Nephron (organoid): Measurements from ENCODE around the gene KCND3.

Source experiments
- H3K27ac Mint-ChIP-seq, 3 experiments: 2 replicates each; pipeline ENCODE4 v1.8.0; 2020; ENCODE audit warnings: mixed read lengths in 3 of 3, mild to moderate bottlenecking in 2 of 3, moderate library complexity in 1 of 3
- H3K27me3 Mint-ChIP-seq: 2 replicates; pipeline ENCODE4 v1.8.0; 2021; ENCODE audit warnings: low read depth, mild to moderate bottlenecking, moderate library complexity, mixed read lengths
- H3K36me3 Mint-ChIP-seq: 2 replicates; pipeline ENCODE4 v1.8.0; 2020; ENCODE audit warnings: low read depth, mixed read lengths
- H3K4me1 Mint-ChIP-seq: 2 replicates; pipeline ENCODE4 v1.8.0; 2020; ENCODE audit warnings: mixed read lengths
- H3K4me3 Mint-ChIP-seq, 3 experiments: 2 replicates each; pipeline ENCODE4 v1.8.0; 2020; ENCODE audit warnings: mild to moderate bottlenecking in 3 of 3, mixed read lengths in 3 of 3, moderate library complexity in 2 of 3
- H3K9me3 Mint-ChIP-seq: 2 replicates; pipeline ENCODE4 v1.8.0; 2020; ENCODE audit warnings: mixed read lengths
- TF ChIP-seq, protein P1 (sequence below), 3 experiments: fragments of 200-600 bp; sonication (generic); IDR thresholded peaks; one replicate each; pipeline ENCODE4 v1.5.0; 2021; ENCODE audit warnings: antibody characterized with exemption in 3 of 3; ENCODE audit not compliant: unreplicated experiment in 3 of 3

Gene KCND3

DNA sequence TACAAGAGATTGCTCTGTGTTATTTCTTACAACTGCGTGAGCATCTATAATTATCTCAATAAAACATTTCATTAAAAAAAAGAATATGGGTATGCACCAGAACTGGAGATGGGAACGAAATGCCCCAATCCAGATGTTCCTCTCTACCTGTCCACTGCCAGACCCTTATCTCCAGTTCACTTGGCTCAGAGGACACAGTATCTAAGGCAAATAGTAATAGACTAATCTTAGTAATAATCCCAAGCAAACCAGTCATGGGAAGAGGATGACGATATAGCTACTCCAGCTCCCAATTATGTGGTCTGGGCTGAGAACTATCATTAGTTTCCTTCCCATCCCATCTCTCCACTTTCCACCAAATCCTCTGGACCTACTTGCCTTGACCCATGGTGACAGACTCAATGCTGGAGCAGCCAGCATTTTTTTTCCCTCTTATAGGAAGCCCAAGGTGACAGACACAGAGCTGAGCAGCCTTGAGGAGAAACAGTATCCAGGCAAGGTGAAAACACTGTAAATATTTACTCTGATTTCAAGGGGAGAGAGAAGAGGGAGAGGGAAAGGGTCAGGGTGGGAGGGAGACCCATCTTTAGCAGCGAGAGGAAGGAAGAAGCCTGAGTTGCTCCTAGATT lies 205.1 kb downstream of the KCND3 start:
- Mint-ChIP-seq H3K4me1 (peaks cover 8% of the 10 kb centered on the region), H3K9me3 (no peaks in the 10 kb centered on the region), H3K36me3 (no peaks in the 10 kb centered on the region), H3K27me3 (peaks cover 16% of the 10 kb centered on the region), H3K27ac (no peak overlapping the region), H3K4me3 (no peak overlapping the region)
- TF ChIP-seq, protein P1, sequence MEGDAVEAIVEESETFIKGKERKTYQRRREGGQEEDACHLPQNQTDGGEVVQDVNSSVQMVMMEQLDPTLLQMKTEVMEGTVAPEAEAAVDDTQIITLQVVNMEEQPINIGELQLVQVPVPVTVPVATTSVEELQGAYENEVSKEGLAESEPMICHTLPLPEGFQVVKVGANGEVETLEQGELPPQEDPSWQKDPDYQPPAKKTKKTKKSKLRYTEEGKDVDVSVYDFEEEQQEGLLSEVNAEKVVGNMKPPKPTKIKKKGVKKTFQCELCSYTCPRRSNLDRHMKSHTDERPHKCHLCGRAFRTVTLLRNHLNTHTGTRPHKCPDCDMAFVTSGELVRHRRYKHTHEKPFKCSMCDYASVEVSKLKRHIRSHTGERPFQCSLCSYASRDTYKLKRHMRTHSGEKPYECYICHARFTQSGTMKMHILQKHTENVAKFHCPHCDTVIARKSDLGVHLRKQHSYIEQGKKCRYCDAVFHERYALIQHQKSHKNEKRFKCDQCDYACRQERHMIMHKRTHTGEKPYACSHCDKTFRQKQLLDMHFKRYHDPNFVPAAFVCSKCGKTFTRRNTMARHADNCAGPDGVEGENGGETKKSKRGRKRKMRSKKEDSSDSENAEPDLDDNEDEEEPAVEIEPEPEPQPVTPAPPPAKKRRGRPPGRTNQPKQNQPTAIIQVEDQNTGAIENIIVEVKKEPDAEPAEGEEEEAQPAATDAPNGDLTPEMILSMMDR (IDR thresholded peaks at IDR 0.05; ENCODE audit: unreplicated experiment in 3 of 3): no peak

DNA sequence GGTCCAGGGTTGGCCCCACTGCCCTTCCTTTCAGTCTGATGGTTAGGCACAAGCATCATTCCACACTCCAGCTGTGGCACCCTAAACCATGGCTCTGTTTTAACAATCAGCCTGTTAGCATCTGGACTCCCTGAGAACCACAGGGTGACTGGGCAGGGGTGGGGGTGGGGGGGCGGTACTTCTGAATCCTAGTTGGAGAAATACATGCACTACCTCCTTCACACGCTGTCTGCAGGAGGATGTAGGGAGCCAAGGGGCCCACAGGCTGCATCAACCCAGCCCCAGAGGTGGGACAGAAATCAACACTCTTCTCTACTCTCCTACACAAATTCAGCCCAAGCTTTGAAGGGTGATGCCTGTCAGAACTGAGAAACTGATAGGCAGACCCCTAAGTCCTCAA lies 209.9 kb downstream of the KCND3 start:
- Mint-ChIP-seq H3K27me3 (peaks cover 3% of the 10 kb centered on the region), H3K4me1 (peaks cover 32% of the 10 kb centered on the region), H3K9me3 (no peaks in the 10 kb centered on the region), H3K4me3 (no peak overlapping the region), H3K27ac (no peak overlapping the region), H3K36me3 (no peaks in the 10 kb centered on the region)
- TF ChIP-seq, protein P1 (IDR thresholded peaks at IDR 0.05; ENCODE audit: unreplicated experiment in 3 of 3): no peak

DNA sequence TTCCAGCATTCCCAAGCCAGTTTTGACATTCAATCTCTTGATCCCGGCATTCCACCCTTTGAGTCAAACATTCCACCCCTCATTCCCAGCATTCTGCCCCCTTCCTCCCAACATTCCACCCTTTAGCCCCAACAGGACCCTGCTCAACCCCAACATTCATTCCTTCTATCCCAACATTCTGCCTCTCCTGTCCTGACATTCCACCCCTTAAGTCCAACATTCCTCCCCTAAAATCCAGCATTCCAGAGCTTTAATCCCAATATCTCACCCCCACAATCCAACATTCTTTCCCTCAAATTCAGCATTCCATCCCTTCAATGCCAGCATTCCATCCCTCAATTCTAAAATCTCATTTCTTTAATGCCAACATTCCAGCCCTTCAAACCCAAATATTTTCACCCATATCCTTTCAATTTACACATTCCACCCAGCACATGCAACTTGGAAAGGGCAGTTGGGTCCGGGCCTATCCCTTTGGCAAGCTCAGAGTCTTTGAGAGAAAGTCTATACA lies 210.9 kb downstream of the KCND3 start:
- Mint-ChIP-seq H3K4me1 (peaks cover 32% of the 10 kb centered on the region), H3K27me3 (no peaks in the 10 kb centered on the region), H3K9me3 (no peaks in the 10 kb centered on the region), H3K36me3 (no peaks in the 10 kb centered on the region), H3K27ac (no peak overlapping the region), H3K4me3 (no peak overlapping the region)
- TF ChIP-seq, protein P1 (IDR thresholded peaks at IDR 0.05; ENCODE audit: unreplicated experiment in 3 of 3): no peak

DNA sequence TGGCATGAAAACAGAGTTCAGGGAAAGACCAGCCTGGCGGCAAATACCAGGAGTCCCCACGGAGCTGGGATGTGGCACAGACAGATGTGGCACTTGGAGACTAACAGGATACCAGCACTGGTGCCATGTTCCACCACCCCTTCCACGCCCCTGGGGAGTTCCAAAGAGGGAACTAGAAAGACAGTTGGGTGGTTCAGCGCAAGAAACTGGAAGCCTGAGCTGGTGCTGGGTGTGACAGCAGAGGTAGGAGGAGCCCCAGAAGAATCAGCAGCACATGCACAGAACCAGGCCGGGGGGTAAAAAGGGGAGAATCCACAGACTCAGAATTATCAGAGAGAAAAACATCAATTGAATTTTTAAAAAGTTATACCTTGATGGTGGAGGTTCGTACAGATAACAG lies 211.4 kb downstream of the KCND3 start:
- no peaks in the 10 kb centered on the region for H3K9me3 Mint-ChIP-seq
- TF ChIP-seq, protein P1 (IDR thresholded peaks at IDR 0.05; ENCODE audit: unreplicated experiment in 3 of 3): no peak
- no peak overlapping the region for H3K4me3 Mint-ChIP-seq
- H3K4me1 Mint-ChIP-seq: peaks cover 32% of the 10 kb centered on the region
- no peaks in the 10 kb centered on the region for H3K27me3 Mint-ChIP-seq
- no peak overlapping the region for H3K27ac Mint-ChIP-seq
- H3K36me3 Mint-ChIP-seq: no peaks in the 10 kb centered on the region

DNA sequence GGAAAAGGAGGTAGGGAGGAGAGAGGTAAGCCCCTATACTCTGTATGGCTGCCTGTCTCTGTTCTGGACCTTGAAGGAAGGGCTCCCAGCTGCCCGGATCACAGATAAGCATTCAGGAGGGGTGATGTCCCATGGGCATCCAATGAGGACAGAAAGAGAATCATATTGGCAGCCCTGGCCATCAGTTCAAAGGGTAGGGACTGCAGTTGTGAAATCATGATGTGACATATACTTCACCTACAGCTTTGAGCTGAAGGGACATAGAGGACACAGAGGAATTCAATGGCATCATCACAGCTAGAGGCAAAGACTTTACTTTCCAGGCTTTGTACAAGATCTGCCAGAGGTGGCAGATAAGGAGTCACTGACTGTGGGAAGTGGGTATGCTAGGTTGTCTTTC lies 212.2 kb downstream of the KCND3 start:
- Mint-ChIP-seq H3K9me3 (no peaks in the 10 kb centered on the region), H3K36me3 (no peaks in the 10 kb centered on the region), H3K4me1 (peaks cover 32% of the 10 kb centered on the region), H3K4me3 (no peak overlapping the region), H3K27ac (no peak overlapping the region), H3K27me3 (no peaks in the 10 kb centered on the region)
- TF ChIP-seq, protein P1 (IDR thresholded peaks at IDR 0.05; ENCODE audit: unreplicated experiment in 3 of 3): no peak

DNA sequence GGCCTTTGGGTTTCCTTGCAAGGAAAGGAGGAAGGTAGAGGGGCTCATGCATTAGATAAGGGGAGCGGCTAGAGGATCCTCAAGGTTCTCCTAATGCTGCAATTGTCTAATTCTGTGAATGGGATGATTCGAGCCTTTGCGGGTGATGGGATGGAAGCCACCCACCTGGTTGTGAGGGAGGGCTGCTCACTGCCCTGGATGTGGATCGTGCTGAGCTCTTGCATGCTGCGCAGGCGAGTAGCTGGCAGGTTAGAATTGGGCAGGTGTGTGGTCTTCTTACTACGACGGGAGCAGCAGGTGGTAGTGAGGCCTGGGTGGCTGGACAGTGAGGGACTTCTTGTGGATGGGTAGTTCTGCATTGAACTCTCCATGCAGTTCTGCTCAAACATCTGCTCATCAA lies 212.6 kb downstream of the KCND3 start:
- H3K9me3 Mint-ChIP-seq: no peaks in the 10 kb centered on the region
- peak overlapping the region in 1 of 3 experiments; percentile 11 for H3K4me3 Mint-ChIP-seq
- no peaks in the 10 kb centered on the region for H3K36me3 Mint-ChIP-seq
- peaks cover 32% of the 10 kb centered on the region for H3K4me1 Mint-ChIP-seq
- no peak overlapping the region for H3K27ac Mint-ChIP-seq
- H3K27me3 Mint-ChIP-seq: no peaks in the 10 kb centered on the region
- TF ChIP-seq, protein P1 (IDR thresholded peaks at IDR 0.05; ENCODE audit: unreplicated experiment in 3 of 3): no peak
